Measurements from ENCODE around the gene CHIT1.

DNA sequence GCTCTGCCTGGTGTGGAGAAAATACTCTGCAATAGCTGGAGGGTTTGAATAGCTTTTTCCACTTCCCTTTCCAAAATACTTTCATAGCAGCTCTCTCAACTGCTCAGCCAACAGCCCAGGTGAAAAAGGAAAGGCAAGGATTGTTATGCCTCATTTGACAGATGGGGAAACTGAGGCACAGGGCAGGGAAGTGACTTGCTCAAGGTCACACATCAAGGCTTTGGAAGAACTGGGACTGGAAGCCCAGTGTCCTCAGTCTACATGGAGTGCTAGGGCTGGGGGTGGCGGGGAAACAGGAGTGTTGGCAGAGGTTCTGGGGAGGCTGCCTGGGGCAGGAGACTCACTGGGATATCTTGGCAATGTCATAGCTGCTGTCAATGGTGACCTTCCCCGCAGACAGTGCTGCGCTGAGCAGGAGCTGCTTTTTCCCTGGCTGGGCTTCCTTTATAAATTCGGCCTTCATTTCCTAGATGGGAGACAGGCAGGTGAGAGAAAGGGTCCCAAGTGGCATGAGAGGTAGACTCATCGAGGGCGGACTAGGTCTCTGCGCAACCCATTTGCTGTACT lies 47.0 kb downstream of the CHIT1 start:
- TF ChIP-seq, protein P1, sequence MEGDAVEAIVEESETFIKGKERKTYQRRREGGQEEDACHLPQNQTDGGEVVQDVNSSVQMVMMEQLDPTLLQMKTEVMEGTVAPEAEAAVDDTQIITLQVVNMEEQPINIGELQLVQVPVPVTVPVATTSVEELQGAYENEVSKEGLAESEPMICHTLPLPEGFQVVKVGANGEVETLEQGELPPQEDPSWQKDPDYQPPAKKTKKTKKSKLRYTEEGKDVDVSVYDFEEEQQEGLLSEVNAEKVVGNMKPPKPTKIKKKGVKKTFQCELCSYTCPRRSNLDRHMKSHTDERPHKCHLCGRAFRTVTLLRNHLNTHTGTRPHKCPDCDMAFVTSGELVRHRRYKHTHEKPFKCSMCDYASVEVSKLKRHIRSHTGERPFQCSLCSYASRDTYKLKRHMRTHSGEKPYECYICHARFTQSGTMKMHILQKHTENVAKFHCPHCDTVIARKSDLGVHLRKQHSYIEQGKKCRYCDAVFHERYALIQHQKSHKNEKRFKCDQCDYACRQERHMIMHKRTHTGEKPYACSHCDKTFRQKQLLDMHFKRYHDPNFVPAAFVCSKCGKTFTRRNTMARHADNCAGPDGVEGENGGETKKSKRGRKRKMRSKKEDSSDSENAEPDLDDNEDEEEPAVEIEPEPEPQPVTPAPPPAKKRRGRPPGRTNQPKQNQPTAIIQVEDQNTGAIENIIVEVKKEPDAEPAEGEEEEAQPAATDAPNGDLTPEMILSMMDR (IDR thresholded peaks at IDR 0.05), result no peak
- TF ChIP-seq POLR2A (IDR thresholded peaks at IDR 0.05), result no peak
